Prostate gland (tissue), 2 donors: ENCODE results near the gene UBQLNL. TPM values are rescaled to one million over a fixed set of nuclear protein-coding genes. Genes with fewer than 3 reads are reported as not detected.

Experiments
- DNase-seq: peaks from one replicate; pipeline ENCODE4 v3.0.0-alpha.2; 2019; ENCODE audit warnings: low spot score
- H3K27ac ChIP-seq, 2 donors: fragments of 200-600 bp; sonication (generic); 2 replicates each; pipeline ENCODE4 v1.5.1; 2017 to 2019
- H3K27me3 ChIP-seq: fragments of 200-600 bp; sonication (generic); replicated peaks from 2 replicates; pipeline ENCODE4 v1.5.1; 2019; ENCODE audit not compliant: insufficient read depth
- H3K36me3 ChIP-seq, 2 donors: fragments of 200-600 bp; sonication (generic); 1 replicate in 1 of 2; 2 replicates in 1 of 2; pipeline versions ENCODE4 v1.5.1 to v1.8.1; 2017 to 2019
- H3K4me1 ChIP-seq: fragments of 200-600 bp; sonication (generic); replicated peaks from 2 replicates; pipeline ENCODE4 v1.5.1; 2019
- H3K4me3 ChIP-seq, 2 donors: fragments of 200-600 bp; sonication (generic); 2 replicates each; pipeline ENCODE4 v1.5.1; 2017 to 2019
- H3K9me3 ChIP-seq: fragments of 200-600 bp; sonication (generic); 2 replicates; pipeline ENCODE4 v1.5.1; 2017
- POLR2A ChIP-seq: fragments of 450-650 bp; IDR thresholded peaks from one replicate; pipeline ENCODE4 v1.6.1; 2016; ENCODE audit warnings: antibody characterized with exemption, mild to moderate bottlenecking
- POLR2AphosphoS5 ChIP-seq: sonication (generic); formaldehyde crosslinking; IDR thresholded peaks from one replicate; pipeline ENCODE4 v1.6.1; 2017; ENCODE audit warnings: antibody characterized with exemption
- WGBS: methylation state at CpG from one replicate; pipeline ENCODE4 v1.1.5; 2018; 5-methylcytosine and 5-hydroxymethylcytosine counted together
- intact Hi-C: fragments of 100-400 bp; cut with DNase I; formaldehyde crosslinking; loops from one replicate; pipeline ENCODE4 v1.14.2; 2022
- total RNA-seq, 2 donors: library from RNA; depleted of rRNA; stranded (reverse); fragments of >200 nt; gene quantifications; one replicate each; pipeline ENCODE4 v1.1.0, GENCODE V29; 2016
- TF ChIP-seq, protein P1 (sequence below), 4 experiments: fragments of 200-600 bp in 2 of 4; fragments of 450-650 bp in 2 of 4; sonication (generic) in 2 of 4; IDR thresholded peaks; 1 replicate in 3 of 4; 2 replicates in 1 of 4; pipeline ENCODE4 v1.5.1; 2016 to 2019; ENCODE audit warnings: antibody characterized with exemption in 4 of 4, mild to moderate bottlenecking in 2 of 4, moderate library complexity in 2 of 4

The UBQLNL gene
- total RNA-seq, 2 donors from 2014 or later, result 0.68 to 1.6 TPM

DNA sequence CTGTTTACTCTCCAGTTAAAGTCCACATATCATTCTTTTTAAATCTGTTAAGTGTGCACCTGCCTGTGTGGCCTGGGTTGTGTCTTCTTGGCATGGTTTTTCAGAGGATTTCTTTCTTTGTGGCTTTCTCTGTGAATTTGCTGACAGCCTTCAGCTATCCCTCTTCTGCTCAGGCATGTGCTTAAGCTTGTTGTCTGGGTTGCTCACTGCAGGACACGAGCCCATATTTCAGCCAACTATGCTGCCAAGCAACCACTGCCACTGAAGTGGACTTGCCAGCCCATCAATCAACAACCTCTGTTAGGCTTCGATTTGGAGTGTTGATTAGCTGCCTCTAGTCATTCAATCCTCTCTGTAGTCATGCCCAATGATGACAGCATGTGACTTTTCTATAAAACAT lies 49.0 kb downstream of the UBQLNL start:
- intact Hi-C loops, result no loop called here
- Histone ChIP-seq H3K9me3 (no peaks in the 10 kb centered on the region), H3K4me3 (no peak overlapping the region), H3K27me3 (no peaks in the 10 kb centered on the region), H3K36me3 (no peaks in the 10 kb centered on the region), H3K27ac (no peak overlapping the region), H3K4me1 (no peaks in the 10 kb centered on the region)
- no peak for DNase-seq
- WGBS, result 58% methylated on average over 2 of the region's 2 CpGs
- TF ChIP-seq, protein P1, sequence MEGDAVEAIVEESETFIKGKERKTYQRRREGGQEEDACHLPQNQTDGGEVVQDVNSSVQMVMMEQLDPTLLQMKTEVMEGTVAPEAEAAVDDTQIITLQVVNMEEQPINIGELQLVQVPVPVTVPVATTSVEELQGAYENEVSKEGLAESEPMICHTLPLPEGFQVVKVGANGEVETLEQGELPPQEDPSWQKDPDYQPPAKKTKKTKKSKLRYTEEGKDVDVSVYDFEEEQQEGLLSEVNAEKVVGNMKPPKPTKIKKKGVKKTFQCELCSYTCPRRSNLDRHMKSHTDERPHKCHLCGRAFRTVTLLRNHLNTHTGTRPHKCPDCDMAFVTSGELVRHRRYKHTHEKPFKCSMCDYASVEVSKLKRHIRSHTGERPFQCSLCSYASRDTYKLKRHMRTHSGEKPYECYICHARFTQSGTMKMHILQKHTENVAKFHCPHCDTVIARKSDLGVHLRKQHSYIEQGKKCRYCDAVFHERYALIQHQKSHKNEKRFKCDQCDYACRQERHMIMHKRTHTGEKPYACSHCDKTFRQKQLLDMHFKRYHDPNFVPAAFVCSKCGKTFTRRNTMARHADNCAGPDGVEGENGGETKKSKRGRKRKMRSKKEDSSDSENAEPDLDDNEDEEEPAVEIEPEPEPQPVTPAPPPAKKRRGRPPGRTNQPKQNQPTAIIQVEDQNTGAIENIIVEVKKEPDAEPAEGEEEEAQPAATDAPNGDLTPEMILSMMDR (IDR thresholded peaks at IDR 0.05), result no peak
- TF ChIP-seq POLR2AphosphoS5 (no peak), POLR2A (no peak)

Other genes starting within 250 kb of the UBQLNL start
- gene HBE1, start 246.8 kb downstream of the UBQLNL start, total RNA-seq, result not detected
- gene OR51B4, start 214.8 kb downstream of the UBQLNL start, total RNA-seq, result not detected
- not detected for gene OR51B2, start 192.4 kb downstream of the UBQLNL start, total RNA-seq
- 1 to 10 TPM in 1 of 2 donors, under 1 TPM in 1; 0.23 to 2.5 TPM for gene OR51B5, start 173.2 kb downstream of the UBQLNL start, total RNA-seq
- not detected for gene OR51B6, start 165.2 kb downstream of the UBQLNL start, total RNA-seq
- gene OR51M1, start 132.9 kb downstream of the UBQLNL start, total RNA-seq, result under 1 TPM in 1 of 2 donors, not detected in 1; 0.91 TPM
- gene OR51Q1, start 94.6 kb downstream of the UBQLNL start, total RNA-seq, result not detected
- gene OR51I1, start 75.2 kb downstream of the UBQLNL start, total RNA-seq, result 1 to 10 TPM in 1 of 2 donors, not detected in 1; 1.1 TPM
- not detected for gene OR51I2, start 67.4 kb downstream of the UBQLNL start, total RNA-seq
- not detected for gene OR52D1, start 28.0 kb downstream of the UBQLNL start, total RNA-seq
- gene UBQLN3, start 6.7 kb downstream of the UBQLNL start, total RNA-seq, result 10 to 100 TPM in 1 of 2 donors, 1 to 10 TPM in 1; 2.8 to 13.5 TPM
- under 1 TPM in 1 of 2 donors, not detected in 1; 0.57 TPM for gene OR52H1, start 31.8 kb upstream of the UBQLNL start, total RNA-seq
- gene OR52B6, start 64.2 kb upstream of the UBQLNL start, total RNA-seq, result not detected
- 1 to 10 TPM; 4.8 to 6.3 TPM for gene TRIM6, start 79.9 kb upstream of the UBQLNL start, total RNA-seq
- gene TRIM34, start 108.3 kb upstream of the UBQLNL start, total RNA-seq, result 10 to 100 TPM; 10.3 to 15.5 TPM
- gene TRIM5, start 168.4 kb upstream of the UBQLNL start, total RNA-seq, result 10 to 100 TPM; 17.4 to 36.9 TPM
- gene TRIM22, start 173.1 kb upstream of the UBQLNL start, total RNA-seq, result 10 to 100 TPM; 32.8 to 47.4 TPM
- not detected for gene OR56B1, start 219.7 kb upstream of the UBQLNL start, total RNA-seq
- not detected for gene OR52N4, start 237.5 kb upstream of the UBQLNL start, total RNA-seq